HG03354 (cell line): ENCODE measurements around the gene MTM1.

Source experiments
- ATAC-seq: cut with Tn5 transposase; IDR thresholded peaks from one replicate; pipeline ENCODE4 v1.9.1; 2021; ENCODE audit warnings: mild to moderate bottlenecking; ENCODE audit not compliant: unreplicated experiment, poor library complexity, severe bottlenecking

Gene MTM1

GRCh38 chrX:150587585-150588503, 19.4 kb downstream of the MTM1 start:
- ATAC-seq, result peak; percentile 66

- ATAC-seq, result no peak
Measured at GRCh38 chrX:150594584-150594983, 26.2 kb downstream of the MTM1 start.

DNA sequence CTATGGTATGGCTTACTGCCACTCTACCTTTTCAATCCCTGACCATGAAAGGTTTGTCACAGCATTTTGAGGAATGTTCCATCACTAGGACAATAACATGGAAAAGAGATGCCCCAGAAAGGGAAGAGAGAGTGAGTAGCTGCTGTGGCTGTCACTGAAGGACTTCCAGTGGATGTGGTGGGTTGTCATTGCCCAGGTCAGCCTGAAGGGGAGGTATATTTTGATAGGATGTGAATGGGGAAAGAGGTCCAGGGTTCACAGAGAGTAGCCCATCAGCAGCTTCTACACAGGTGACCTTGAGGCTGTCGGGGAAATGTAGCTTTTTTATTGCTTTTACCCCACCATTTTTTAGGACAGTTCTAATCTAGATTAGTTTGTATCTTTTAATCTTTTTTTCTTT, 30.8 kb downstream of the MTM1 start:
- no peak for ATAC-seq

- no peak for ATAC-seq
Measured at GRCh38 chrX:150602296-150602695, 33.9 kb downstream of the MTM1 start.

DNA sequence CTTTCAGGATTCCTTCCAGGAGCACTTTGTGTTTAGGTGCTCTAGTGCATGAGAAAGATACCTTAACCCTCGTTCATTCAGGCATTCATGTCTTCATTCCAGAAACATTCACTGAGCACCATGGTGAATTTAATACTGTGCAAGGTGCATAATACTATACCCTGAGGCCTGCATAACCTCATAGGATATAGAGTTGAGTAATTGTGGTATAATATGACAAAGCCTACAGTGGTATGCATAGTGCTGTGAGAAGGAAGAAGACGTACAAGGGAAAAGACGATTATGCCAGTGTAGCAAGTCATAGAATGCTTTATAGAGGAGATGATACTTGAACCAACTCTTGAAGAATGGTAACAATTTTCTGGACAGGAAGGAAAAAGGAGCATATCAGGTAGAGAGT, 34.3 kb downstream of the MTM1 start:
- no peak for ATAC-seq

DNA sequence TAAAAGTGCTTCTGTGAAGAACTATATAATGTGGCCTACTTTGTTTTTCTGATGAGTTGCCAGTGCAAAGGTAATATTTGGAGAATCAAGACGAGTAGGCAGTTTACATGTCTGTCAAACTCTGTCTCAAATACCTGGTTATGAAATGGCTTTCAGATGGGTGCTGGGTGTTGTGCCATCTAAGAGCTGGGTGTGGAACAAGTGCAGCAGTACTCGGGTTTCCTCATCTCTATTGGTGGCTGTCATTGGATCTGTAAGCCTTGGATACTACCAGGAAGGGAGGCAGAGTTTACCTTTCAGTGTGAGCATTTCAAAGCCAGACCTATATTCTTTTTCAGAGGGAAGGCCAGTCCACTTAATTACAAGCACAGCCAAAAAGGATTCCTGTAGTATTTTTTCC, 37.2 kb downstream of the MTM1 start:
- no peak for ATAC-seq

- no peak for ATAC-seq
Measured at GRCh38 chrX:150607201-150607600, 38.8 kb downstream of the MTM1 start.

DNA sequence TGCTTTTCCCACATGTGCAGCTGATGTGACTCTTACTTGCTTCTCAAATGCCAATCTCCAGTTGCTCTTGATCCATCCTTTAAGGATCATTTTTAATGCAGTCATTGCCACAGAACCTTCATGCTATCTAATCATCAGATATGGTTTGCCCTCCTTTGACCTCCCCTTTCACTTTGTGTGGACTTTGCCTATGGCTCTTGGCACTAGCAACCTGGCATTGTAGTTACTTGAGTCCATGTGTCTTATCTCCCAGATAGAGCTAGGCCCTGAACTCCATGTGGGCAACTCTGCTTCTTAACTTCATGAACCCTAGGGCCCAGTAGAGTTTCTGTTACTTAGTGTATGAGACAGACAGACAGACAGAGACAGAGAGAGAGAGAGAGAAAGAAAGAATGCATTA, 41.6 kb downstream of the MTM1 start:
- no peak for ATAC-seq

GRCh38 chrX:150610446-150610845, 42.0 kb downstream of the MTM1 start:
- no peak for ATAC-seq

DNA sequence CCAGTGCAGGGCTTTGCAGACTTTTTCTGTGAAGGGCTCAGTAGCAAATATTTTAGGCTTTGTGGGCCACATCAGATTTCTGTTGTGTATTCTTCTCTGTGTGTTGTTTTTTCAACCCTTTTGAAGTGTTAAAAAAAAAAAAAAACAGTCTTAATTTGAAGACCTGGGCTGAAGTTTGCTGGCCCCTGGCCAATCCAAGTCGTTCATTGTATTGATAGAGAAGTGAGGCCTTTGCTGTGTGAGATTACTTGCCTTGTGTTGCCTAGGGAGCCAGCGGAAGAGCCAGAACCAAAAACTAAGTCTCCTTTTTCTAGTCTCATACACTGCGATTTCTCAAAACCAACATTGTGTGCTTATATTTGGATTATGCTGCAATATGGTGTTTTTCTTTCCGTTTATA, 46.9 kb downstream of the MTM1 start:
- no peak for ATAC-seq

GRCh38 chrX:150616179-150616862, 47.9 kb downstream of the MTM1 start:
- no peak for ATAC-seq

DNA sequence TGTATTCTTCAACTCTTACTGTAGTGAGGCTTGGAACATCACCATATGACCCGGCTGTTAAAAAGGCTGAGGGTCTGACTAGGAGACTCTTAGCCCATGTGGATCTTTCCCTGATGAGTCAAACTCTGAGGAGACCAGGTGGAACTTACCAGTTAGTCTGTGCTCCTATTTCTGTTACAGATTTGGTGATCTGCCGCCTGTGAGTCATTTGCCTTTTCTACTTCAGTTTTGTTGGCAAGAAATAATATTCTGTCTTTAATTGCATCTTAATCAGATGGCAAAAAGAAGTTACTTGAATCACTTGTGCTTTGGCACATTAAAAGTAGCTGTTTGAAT, 48.4 kb downstream of the MTM1 start:
- ATAC-seq, result no peak

DNA sequence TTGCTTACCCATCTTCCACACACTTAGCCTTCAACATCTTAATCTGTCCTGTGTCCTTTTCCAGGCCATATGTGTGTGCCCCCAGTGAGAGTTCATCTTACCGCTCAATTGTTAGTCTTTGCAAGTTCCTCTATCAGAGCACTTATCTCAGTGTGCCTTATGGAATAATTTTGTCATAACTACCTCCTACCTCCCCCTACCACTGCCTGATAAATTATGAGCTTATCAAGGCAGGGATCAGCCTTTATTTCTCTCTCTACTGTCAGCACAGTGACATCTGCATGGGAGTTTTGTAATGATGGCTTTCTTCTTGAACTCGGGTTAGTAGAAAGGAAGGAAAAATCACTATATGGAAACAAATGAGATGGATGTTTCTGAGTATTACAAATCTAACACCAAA, 53.2 kb downstream of the MTM1 start:
- no peak for ATAC-seq

DNA sequence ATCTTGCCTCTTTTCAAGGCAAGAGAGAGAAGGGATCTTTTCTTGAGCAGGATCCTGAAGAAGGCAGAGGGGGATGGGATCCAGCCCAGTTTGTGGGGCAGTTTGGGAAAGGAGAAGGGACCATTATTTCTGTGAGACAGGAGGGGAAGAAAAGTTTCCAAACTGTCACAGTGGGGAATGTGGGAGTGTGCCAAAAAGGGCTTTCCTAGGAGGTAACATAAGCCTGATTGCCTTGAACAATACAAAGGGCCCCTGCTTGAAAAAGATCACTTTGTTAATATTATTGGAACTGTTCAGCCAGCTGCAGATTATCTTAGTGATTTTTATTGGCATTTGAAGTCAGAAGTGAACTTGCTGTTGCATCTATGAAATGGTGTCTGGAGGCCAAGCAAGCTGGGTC, 55.2 kb downstream of the MTM1 start:
- no peak for ATAC-seq

DNA sequence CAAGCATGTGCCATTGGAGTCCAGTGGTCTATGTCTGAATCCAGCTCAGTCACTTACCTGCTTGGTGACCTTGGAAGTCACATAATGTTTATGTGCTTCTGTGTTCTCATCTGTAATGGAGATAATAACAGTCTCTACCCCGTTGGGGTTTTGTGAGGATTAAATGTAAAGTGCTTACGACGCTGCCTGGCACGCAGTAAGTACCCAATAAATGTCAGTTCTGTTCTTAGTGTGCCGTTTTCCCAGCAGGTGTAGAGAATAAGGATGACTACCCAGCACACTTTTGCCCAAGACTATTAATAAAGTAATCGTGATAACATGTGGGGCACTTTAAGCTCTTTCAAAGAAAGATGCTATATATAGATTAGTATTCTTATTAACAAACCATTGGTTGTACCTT, 56.7 kb downstream of the MTM1 start:
- no peak for ATAC-seq

- ATAC-seq, result no peak
Measured at GRCh38 chrX:150625875-150626274, 57.5 kb downstream of the MTM1 start.

- ATAC-seq, result no peak
Measured at GRCh38 chrX:150627957-150628356, 59.5 kb downstream of the MTM1 start.

- peak; percentile 87 for ATAC-seq
Measured at GRCh38 chrX:150635952-150636351, 67.5 kb downstream of the MTM1 start.

GRCh38 chrX:150642423-150642822, 74.0 kb downstream of the MTM1 start:
- ATAC-seq, result no peak

GRCh38 chrX:150643271-150643670, 74.8 kb downstream of the MTM1 start:
- no peak for ATAC-seq

- ATAC-seq, result no peak
Measured at GRCh38 chrX:150643958-150644357, 75.5 kb downstream of the MTM1 start.
